Liver (tissue), 9 donors: ENCODE results near the gene SERHL2. TPM values are rescaled to one million over a fixed set of nuclear protein-coding genes. Genes with fewer than 3 reads are reported as not detected.

ENCODE experiments used
- DNase-seq: peaks from one replicate; pipeline ENCODE4 v3.0.0-alpha.2; 2017; ENCODE audit warnings: low spot score
- H3K27ac ChIP-seq, 2 donors: one replicate each; pipeline ENCODE4 v1.7.0; 2013; ENCODE audit warnings: inconsistent platforms in 2 of 2, low read length in 2 of 2, control low read depth in 1 of 2, low read depth in 1 of 2, mild to moderate bottlenecking in 1 of 2
- H3K27me3 ChIP-seq, 4 donors: one replicate each; pipeline versions ENCODE4 v1.6.1 to v1.7.0; 2013; ENCODE audit warnings: low read length in 3 of 4, inconsistent platforms in 1 of 4, mild to moderate bottlenecking in 1 of 4, moderate library complexity in 1 of 4; ENCODE audit not compliant: control insufficient read depth in 4 of 4, insufficient read depth in 4 of 4
- H3K36me3 ChIP-seq, 4 donors: one replicate each; pipeline versions ENCODE4 v1.6.1 to v1.7.0; 2013; ENCODE audit warnings: low read length in 3 of 4, mild to moderate bottlenecking in 3 of 4, low read depth in 1 of 4, moderate library complexity in 1 of 4; ENCODE audit not compliant: control insufficient read depth in 4 of 4, insufficient read depth in 3 of 4
- H3K4me1 ChIP-seq, 4 donors: one replicate each; pipeline versions ENCODE4 v1.6.1 to v1.7.0; 2013; ENCODE audit warnings: low read length in 3 of 4, mild to moderate bottlenecking in 3 of 4, moderate library complexity in 1 of 4; ENCODE audit not compliant: control insufficient read depth in 4 of 4, insufficient read depth in 4 of 4
- H3K4me3 ChIP-seq, 3 donors: one replicate each; pipeline versions ENCODE4 v1.6.1 to v1.7.0; 2013; ENCODE audit warnings: low read length in 3 of 3, control low read depth in 1 of 3, low read depth in 1 of 3, mild to moderate bottlenecking in 1 of 3
- H3K9ac ChIP-seq, 2 donors: one replicate each; pipeline ENCODE4 v1.7.0; 2013; ENCODE audit warnings: low read length in 2 of 2, mild to moderate bottlenecking in 2 of 2, moderate library complexity in 2 of 2, control low read depth in 1 of 2, low read depth in 1 of 2
- H3K9me3 ChIP-seq, 4 donors: one replicate each; pipeline versions ENCODE4 v1.6.1 to v1.7.0; 2013; ENCODE audit warnings: low read length in 3 of 4; ENCODE audit not compliant: control insufficient read depth in 4 of 4
- CTCF ChIP-seq: fragments of 150-350 bp; IDR thresholded peaks from 2 replicates; pipeline ENCODE4 v1.5.1; 2017; ENCODE audit warnings: improper control_type of control experiment, low read depth, low read length; ENCODE audit not compliant: missing input control
- EGR1 ChIP-seq, 2 donors: IDR thresholded peaks; 2 replicates each; pipeline ENCODE4 v1.6.1; 2016 to 2018; ENCODE audit warnings: antibody characterized with exemption in 2 of 2, low read depth in 2 of 2
- FOXA1 ChIP-seq: IDR thresholded peaks from 2 replicates; pipeline ENCODE4 v1.6.1; 2016; ENCODE audit warnings: antibody characterized with exemption
- FOXA2 ChIP-seq: IDR thresholded peaks from 2 replicates; pipeline ENCODE4 v1.6.1; 2016; ENCODE audit warnings: antibody characterized with exemption
- GABPA ChIP-seq, 2 donors: IDR thresholded peaks in 1 of 2; conservative IDR thresholded peaks in 1 of 2; 2 replicates each; pipeline ENCODE4 v1.6.1; 2016; ENCODE audit warnings: antibody characterized with exemption in 2 of 2, mild to moderate bottlenecking in 1 of 2, moderate library complexity in 1 of 2
- HNF4A ChIP-seq, 2 donors: conservative IDR thresholded peaks; 2 replicates each; pipeline ENCODE4 v1.6.1; 2016; ENCODE audit warnings: antibody characterized with exemption in 2 of 2, mild to moderate bottlenecking in 2 of 2
- HNF4G ChIP-seq: IDR thresholded peaks from 2 replicates; pipeline ENCODE4 v1.6.1; 2016; ENCODE audit warnings: antibody characterized with exemption
- JUND ChIP-seq, 2 donors: IDR thresholded peaks; 2 replicates each; pipeline ENCODE4 v1.6.1; 2016; ENCODE audit warnings: antibody characterized with exemption in 2 of 2
- NR2F2 ChIP-seq: IDR thresholded peaks from 2 replicates; pipeline ENCODE4 v1.6.1; 2016; ENCODE audit warnings: antibody characterized with exemption
- RAD21 ChIP-seq, 2 donors: IDR thresholded peaks; 2 replicates each; pipeline ENCODE4 v1.6.1; 2016; ENCODE audit warnings: antibody characterized with exemption in 2 of 2, mild to moderate bottlenecking in 2 of 2
- REST ChIP-seq: IDR thresholded peaks from 2 replicates; pipeline ENCODE4 v1.6.1; 2016; ENCODE audit warnings: antibody characterized with exemption, mild to moderate bottlenecking
- RXRA ChIP-seq, 2 donors: IDR thresholded peaks; 2 replicates each; pipeline ENCODE4 v1.6.1; 2017 to 2018; ENCODE audit warnings: antibody characterized with exemption in 2 of 2, mild to moderate bottlenecking in 1 of 2
- SP1 ChIP-seq: IDR thresholded peaks from 2 replicates; pipeline ENCODE4 v1.6.1; 2018; ENCODE audit warnings: antibody characterized with exemption, mild to moderate bottlenecking
- TAF1 ChIP-seq: conservative IDR thresholded peaks from 2 replicates; pipeline ENCODE4 v1.6.1; 2016; ENCODE audit warnings: antibody characterized with exemption, mild to moderate bottlenecking
- YY1 ChIP-seq: IDR thresholded peaks from 2 replicates; pipeline ENCODE4 v1.6.1; 2016; ENCODE audit warnings: antibody characterized with exemption, mild to moderate bottlenecking
- WGBS: extraction: QIAGEN DNeasy Blood & Tissue Kit; methylation state at CpG from one replicate; pipeline ENCODE4 v1.1.7; 2013; 5-methylcytosine and 5-hydroxymethylcytosine counted together
- polyA plus RNA-seq, 2 donors: library from polyadenylated mRNA; stranded (reverse) in 1 of 2; unstranded in 1 of 2; fragments of 200-250 nt in 1 of 2; fragments of >200 nt in 1 of 2; fragmentation: Nextera tagmentation in 1 of 2; extraction: Ambion mirVana in 1 of 2; gene quantifications; one replicate each; pipeline versions ENCODE4 v1.2.1 to v1.2.3, GENCODE V29; 2013 to 2015
- total RNA-seq, 2 donors: library from RNA; depleted of rRNA; stranded (reverse); fragments of >200 nt; gene quantifications; one replicate each; pipeline ENCODE4 v1.2.3, GENCODE V29; 2014
- TF ChIP-seq, protein P1 (sequence below): IDR thresholded peaks from 2 replicates; pipeline ENCODE4 v1.6.1; 2016; ENCODE audit warnings: antibody characterized with exemption
- TF ChIP-seq, protein P2 (sequence below): IDR thresholded peaks from 2 replicates; pipeline ENCODE4 v1.6.1; 2016; ENCODE audit warnings: antibody characterized with exemption
- TF ChIP-seq, protein P3 (sequence below): IDR thresholded peaks from 2 replicates; pipeline ENCODE4 v1.6.1; 2016; ENCODE audit warnings: antibody characterized with exemption
- donor health status: healthy.
- donor health status: healthy.
- donor health status: healthy.
- donor health status: healthy.
- donor health status: healthy.

SERHL2 gene
- total and polyA plus RNA-seq, 4 donors, result 0.51 to 1.6 (median 0.69) TPM

DNA sequence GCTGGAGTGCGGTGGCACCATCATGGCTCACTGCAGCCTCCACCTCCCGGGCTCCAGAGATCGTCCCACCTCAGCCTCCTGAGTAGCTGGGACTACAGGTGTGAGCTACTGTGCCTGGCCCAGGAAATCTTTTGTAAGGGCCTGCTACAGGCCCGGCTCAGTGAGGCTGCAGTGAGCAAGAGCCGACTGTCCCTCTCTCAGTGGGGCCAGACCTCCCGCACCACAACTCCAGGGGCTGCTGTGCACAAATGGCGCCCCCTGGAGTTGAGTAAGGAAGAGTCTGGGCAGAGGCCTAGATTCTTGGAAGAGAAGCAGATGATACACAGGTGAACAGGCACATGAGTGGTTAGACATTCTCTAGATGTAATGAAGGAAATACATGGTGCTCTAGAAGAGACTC lies 7.0 kb downstream of the SERHL2 start:
- H3K36me3 ChIP-seq, result no peaks in the 10 kb centered on the region
- H3K9ac ChIP-seq, result no peak overlapping the region
- TF ChIP-seq, protein P1, sequence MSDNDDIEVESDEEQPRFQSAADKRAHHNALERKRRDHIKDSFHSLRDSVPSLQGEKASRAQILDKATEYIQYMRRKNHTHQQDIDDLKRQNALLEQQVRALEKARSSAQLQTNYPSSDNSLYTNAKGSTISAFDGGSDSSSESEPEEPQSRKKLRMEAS, result no peak
- TF ChIP-seq HNF4G (no peak), NR2F2 (no peak), HNF4A (conservative IDR thresholded peaks at IDR 0.05) (no peak), FOXA1 (no peak), SP1 (no peak), TAF1 (no peak), JUND (IDR thresholded peaks at IDR 0.05) (no peak), EGR1 (IDR thresholded peaks at IDR 0.05; ENCODE audit: low read depth in 2 of 2) (no peak), REST (no peak), CTCF (peak; percentile 5), RAD21 (IDR thresholded peaks at IDR 0.05) (peak in 1 of 2 donors; percentile 66), RXRA (IDR thresholded peaks at IDR 0.05) (no peak), GABPA (IDR thresholded peaks at IDR 0.05 in 1 of 2, conservative IDR thresholded peaks at IDR 0.05 in 1 of 2) (no peak)
- TF ChIP-seq, protein P2, sequence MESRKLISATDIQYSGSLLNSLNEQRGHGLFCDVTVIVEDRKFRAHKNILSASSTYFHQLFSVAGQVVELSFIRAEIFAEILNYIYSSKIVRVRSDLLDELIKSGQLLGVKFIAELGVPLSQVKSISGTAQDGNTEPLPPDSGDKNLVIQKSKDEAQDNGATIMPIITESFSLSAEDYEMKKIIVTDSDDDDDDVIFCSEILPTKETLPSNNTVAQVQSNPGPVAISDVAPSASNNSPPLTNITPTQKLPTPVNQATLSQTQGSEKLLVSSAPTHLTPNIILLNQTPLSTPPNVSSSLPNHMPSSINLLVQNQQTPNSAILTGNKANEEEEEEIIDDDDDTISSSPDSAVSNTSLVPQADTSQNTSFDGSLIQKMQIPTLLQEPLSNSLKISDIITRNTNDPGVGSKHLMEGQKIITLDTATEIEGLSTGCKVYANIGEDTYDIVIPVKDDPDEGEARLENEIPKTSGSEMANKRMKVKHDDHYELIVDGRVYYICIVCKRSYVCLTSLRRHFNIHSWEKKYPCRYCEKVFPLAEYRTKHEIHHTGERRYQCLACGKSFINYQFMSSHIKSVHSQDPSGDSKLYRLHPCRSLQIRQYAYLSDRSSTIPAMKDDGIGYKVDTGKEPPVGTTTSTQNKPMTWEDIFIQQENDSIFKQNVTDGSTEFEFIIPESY, result no peak
- TF ChIP-seq, protein P3, sequence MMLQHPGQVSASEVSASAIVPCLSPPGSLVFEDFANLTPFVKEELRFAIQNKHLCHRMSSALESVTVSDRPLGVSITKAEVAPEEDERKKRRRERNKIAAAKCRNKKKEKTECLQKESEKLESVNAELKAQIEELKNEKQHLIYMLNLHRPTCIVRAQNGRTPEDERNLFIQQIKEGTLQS, result no peak
- H3K27me3 ChIP-seq, result no peaks in the 10 kb centered on the region
- WGBS, result 84% methylated on average over 7 of the region's 7 CpGs
- no peak for DNase-seq
- no peaks in the 10 kb centered on the region for H3K9me3 ChIP-seq
- no peak overlapping the region for H3K27ac ChIP-seq
- peaks cover 0 to 6% (median 1%) of the 10 kb centered on the region in 4 donors for H3K4me1 ChIP-seq
- H3K4me3 ChIP-seq, result no peak overlapping the region

DNA sequence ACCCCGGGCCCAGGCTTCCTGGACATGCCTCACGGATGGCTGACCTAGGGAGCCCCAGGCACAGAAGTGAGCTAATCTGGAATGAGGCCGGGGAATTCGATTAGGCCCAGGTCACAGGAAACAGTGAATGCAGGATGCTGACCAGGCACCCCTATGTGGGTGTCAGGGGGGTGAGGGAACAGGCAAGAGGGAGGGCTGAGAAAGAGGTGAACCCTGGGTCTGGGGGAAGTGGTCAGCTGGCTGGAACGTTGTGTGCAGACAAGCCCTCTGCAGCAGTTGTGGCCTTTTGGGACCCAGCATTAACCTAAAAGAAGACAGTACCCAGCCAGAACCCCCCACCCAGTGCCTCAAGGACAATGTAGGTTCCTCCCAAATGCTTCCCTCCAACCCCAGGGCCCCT lies 8.1 kb downstream of the SERHL2 start:
- 61% methylated on average over 5 of the region's 5 CpGs for WGBS
- no peak for TF ChIP-seq CTCF
- TF ChIP-seq FOXA2, result no peak
- no peak for TF ChIP-seq YY1
- TF ChIP-seq EGR1 (IDR thresholded peaks at IDR 0.05; ENCODE audit: low read depth in 2 of 2), result no peak
- TF ChIP-seq TAF1, result no peak
- TF ChIP-seq, protein P1, result no peak
- no peak for TF ChIP-seq JUND (IDR thresholded peaks at IDR 0.05)
- TF ChIP-seq RXRA (IDR thresholded peaks at IDR 0.05), result no peak
- TF ChIP-seq, protein P2, result no peak
- TF ChIP-seq FOXA1, result no peak
- TF ChIP-seq RAD21 (IDR thresholded peaks at IDR 0.05), result no peak
- Histone ChIP-seq H3K4me1 (peaks cover 0 to 6% (median 1%) of the 10 kb centered on the region in 4 donors), H3K27me3 (no peaks in the 10 kb centered on the region), H3K9ac (no peak overlapping the region), H3K9me3 (no peaks in the 10 kb centered on the region), H3K4me3 (no peak overlapping the region), H3K36me3 (no peaks in the 10 kb centered on the region), H3K27ac (no peak overlapping the region)
- DNase-seq, result no peak
